SK-N-DZ (cell line): ENCODE measurements around the gene ALDH3B1.

ENCODE experiments used
- DNase-seq: peaks from one replicate; pipeline ENCODE4 v3.0.0-alpha.2; 2015; ENCODE audit warnings: low spot score
- small RNA-seq, 2 experiments: library from RNA; depleted of rRNA; stranded (forward); fragments of <200 nt; gene quantifications; one replicate each; pipeline ENCODE3, GENCODE V24; 2014

Gene ALDH3B1

DNA sequence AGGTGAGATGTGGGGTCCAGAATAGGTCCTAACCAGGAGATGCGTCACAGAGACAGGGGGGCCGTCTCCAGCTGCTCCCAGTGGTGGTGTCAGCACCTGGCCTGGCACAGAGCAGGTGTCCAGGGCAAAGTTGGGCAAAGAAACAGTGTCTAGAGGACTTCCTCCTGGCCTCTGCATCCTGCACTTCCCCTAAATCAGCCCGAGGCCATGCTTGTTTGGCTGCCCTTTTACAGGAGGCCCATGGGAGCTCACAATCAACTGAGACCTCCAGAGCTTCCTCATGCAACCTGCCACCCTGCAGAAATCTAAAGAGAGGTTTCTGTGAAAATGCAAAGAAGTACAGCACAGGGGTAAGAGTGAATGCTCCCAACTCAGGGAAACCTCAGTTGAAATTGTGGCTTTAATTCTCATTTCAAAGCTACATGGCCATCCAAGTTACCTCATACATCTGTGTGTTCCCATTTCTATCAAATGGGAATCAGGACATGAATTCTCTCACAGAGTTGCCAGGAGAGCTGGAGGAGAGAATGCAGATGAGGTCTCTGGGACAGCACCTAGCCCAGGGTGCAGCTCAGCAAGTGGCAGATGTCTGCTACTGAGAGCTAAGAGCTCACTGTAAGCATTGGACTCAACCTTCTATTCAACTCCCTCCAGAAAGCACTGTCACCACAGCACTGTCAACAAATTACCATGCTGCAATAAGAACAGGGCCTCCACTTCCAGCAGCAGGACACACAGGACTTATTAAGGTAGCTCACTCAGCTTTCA lies 61.3 kb downstream of the ALDH3B1 start:
- no peak for DNase-seq

DNA sequence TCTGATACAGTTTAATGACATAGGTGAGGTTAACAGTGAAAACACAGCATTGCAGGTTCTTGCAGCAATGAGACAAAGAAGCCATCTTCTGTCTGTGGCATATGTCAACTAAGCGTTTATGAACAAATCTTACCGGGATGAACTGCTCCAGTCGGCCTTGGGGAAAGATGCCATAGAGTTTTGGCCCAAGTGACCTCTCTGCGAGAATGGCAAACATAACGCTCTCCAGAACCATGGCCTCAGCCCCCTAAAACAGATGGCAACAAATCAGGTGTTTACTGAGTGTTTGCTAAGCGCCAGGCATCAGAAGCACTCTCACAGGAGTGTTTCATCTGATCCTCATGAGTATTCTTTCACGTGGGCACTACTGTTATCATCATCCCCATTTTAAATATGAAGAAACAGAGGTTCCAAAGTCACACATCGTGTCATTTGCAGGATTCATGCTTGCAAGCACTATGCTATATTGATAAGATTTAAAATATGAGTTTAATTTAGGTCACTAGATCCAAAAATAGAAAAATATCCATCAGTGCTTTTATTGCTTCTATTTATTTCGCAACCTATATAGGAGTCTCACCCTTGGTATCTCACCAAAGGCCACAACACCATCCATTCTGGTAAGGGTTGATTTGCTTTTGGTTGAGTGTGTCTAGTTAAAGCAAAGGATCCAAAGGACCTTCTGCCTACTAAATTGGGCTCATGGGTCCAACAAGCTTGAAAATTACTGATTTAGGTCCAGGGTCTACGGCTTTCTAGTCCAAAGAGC lies 64.6 kb downstream of the ALDH3B1 start:
- no peak for DNase-seq

DNA sequence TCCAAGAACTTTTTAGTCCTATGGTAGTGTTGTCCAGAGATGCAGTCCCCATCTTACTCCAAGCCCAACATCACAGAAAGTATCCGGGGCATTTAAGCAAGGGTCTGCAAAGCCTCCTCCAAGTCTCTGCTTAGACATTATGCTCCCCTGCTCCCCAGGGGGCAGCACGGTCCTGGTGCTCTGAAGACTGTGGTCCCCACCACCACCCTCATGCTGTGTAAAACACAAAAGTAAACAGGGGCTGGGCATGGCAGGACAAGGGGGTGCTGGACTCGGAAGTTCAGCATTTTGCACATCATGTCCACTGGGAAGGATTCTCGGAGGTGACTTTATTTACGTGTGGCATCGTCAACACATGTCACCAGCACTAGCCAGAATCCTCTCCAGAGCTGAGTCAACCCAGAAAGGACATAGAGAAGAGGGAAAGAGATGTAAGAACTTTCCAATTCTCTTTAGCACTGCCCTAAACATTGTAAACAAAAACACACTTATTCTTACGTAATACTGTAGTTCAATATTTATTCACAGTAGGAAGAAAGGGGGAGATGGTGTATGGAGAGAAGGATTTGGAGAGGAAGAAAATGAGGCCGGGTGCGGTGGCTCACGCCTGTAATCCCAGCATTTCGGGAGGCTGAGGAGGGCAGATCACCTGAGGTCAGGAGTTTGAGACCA lies 66.4 kb downstream of the ALDH3B1 start:
- no peak for DNase-seq

DNA sequence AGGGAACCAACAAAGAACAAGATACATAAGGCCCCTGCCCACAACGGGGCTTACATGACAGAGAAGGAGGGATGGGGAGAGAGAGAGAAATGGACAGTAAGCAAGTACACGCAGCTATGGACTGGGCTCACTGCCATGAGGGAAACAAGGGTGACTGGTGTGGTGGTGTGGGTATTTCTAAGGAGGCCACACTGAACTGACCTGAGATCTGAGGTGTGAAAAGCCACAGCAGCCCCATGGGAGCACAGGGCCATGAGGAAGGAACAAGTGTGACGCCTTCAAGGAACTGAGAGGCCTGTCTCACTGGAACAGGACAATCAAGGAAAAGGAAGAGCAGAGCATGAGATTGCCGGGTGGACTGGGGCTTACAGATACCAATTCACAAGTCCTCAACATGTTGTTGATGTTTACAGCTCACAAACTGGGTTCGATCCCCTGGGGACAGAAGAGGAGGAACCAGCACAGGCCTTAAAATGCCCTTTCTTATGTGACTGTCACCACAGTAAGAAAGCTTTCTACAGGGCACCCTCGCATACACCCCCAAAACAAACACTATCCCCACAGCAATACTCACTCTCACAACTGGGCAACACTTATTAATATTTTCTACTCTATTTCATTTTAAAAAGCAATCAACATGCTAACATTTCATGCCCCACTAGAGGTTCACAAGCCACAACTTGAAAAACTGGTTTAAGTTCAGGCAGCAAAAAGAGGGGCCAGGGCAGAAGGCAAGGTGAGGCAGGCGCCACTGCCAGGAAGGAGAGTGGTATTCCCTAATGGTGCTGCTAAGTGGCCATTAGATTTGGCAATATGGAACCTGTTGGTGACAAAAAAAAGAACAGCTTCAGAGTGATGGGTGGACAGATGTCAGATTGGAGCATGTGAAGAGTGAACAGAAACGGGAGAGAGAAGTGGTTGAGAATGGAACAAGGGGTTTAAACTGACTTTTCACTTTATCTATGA lies 67.8 kb downstream of the ALDH3B1 start:
- DNase-seq = no peak

Small RNAs within 50 kb of the gene (small RNA-seq; reads per million reads assigned to genes)
- 0.03 to 0.09 reads per million in 2 experiments for gene MIR6753
